HG03521 (cell line): ENCODE measurements around the gene ABCB6.

Experiments used
- ATAC-seq: cut with Tn5 transposase; IDR thresholded peaks from one replicate; pipeline ENCODE4 v1.9.1; 2021; ENCODE audit warnings: mild to moderate bottlenecking, moderate library complexity; ENCODE audit not compliant: unreplicated experiment

The ABCB6 gene

DNA sequence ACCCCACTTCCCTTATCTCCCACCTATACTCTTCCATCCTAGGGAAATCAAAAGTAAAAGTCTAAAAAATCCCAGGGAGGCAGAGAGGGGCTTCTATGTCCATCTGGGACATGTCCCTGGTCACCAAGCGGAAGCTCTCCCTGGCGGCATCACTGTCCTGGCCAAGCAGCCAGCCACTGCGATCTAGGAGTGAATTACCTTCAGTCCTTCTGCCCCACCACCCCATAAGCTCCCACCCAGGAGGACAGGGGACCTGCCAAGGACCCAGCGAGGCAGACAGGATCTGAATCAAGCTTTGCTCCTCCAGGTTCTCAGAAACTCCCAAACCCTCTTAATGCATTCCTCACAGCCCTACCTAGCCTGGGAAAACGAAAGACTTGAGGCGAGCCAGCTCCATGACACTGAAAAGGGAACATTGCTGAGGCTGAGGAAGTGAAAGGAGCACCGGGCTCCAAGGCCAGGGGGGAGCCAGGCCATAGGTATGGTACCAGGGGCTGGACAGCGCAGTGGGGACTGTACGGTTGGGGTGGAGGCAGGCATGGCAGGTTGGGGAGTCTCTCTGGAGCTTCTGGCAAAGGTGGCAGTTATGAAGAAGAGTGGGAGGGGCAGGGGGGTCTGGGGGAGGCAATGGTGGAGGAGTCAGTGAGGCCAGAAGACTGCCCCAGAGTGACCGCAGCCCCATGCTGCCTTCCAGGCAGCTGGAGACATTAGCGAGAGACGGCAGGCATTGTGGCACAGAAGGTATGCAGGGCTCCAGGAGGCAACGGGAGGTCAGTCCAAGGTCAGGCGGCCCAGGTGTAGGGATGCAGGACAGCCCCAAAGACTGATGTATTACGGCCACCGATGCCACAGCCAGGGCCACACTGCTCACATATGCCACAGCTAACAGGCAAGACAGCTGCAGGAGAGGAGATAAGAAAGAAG is 46.3 kb downstream of the ABCB6 start:
- ATAC-seq: no peak

DNA sequence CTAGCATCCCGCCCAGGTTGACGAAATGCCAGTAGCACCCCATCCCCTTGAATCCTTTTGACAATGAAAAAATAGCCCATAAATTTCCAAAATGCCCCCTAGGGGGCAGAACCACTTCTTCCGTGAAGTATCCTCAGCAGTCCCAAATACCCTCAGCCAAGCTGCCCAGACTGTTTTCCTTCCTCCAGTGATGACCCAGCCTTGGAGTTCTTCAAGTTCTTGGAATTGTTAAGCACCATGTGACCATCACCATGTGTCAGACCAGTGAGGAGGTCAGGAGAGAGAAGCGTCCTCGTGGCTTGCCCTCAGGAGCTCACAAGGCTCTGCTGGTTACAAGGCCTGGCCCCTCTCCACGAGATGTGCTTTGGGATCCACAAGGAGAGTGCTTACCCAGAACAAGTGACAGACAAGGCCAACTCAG is 47.5 kb downstream of the ABCB6 start:
- no peak for ATAC-seq

DNA sequence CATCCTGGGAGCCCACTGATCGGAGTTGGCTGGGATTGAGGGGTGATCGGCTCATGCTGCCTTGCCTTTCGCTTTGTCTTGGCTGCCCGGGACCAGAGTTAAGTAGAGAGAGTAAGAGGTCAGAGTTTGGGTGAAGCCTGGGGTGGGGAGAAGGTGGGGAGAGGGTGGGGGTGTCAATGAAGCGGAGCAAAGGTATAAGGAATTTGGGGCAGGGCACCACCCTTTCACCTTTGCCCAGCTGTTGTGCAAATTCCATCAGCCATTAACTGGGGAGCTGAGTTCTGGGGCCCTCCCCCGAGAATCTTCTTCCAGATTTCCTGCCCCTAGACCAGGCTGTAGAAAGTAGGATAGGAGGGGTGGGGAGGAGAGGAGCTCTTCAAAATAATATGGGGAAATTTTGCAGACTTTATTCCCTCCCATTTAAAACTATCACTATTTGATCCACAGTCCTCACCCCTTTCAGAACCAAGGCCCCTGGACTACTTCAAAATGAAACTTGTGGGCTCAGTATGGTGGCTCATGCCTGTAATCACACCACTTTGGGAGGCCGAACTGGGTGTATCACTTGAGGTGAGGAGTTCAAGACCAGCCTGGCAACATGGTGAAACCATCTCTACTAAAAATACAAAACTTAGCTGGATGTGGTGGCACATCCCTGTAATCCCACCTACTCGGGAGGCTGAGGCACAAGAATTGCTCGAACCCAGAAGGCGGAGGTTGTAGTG is 48.7 kb downstream of the ABCB6 start, which contains the start of gene SLC23A3:
TSS of gene SLC23A3 (minus strand) at position 100 of the 725 bp plus-strand sequence. CDS start at position 55, 45 bp downstream.
- no peak for ATAC-seq

DNA sequence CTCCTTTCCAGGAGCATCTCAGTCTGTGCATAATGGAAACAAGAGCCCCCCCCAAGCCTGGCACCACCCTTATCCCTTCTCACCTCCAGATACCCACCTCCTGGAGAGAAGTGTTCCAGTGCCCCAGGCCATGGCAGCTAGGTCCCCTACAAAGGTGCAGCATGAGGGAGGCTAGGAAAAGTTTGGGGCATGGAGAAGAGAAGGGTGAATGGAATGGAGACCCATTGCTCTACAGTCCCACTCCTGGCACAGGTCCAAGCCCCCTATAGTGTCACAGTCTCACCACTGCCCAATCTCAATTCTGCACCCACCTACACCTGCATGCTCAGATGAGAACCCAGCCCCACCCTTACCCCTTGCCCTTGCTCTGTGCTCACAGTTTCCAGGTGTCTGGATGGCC is 49.8 kb downstream of the ABCB6 start:
- no peak for ATAC-seq

DNA sequence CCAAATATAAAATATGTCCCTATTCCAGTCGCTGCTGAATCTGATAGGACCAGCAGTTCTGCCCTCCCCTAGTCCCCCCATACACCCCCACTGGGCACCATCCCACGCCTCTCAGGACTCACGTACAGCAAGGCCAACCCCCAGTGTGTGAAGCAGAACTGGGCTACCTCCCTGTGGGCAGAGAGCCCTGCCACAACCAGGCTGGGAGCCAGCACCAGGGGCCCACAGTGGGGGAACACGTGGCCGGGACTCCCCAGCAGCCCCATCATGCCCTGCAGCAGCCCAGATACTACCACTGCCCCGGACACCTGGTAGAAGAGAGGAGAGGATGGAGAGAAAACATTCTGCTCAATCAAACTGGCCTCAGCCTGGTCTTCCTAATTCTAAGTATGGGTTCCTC is 50.2 kb downstream of the ABCB6 start:
- no peak for ATAC-seq

DNA sequence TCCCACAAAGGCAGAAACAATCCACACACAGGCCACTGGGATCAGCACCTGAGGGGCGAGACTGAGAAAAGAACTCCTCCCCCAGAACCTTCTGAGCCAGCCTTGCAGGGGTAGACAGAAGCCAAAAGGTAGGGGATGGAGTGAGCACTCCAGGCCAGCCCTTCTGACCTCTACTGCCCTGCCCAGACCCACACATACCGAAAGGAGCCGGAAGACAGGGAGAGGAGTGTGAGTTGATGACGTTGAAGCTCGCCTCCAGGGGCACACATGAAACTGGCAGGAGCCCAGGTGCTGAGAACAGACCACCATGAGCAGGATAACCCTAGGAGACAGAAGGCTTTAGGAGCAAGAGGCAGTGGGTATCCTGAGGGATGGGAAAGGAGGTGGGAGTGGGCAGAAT is 50.8 kb downstream of the ABCB6 start:
- ATAC-seq: no peak

DNA sequence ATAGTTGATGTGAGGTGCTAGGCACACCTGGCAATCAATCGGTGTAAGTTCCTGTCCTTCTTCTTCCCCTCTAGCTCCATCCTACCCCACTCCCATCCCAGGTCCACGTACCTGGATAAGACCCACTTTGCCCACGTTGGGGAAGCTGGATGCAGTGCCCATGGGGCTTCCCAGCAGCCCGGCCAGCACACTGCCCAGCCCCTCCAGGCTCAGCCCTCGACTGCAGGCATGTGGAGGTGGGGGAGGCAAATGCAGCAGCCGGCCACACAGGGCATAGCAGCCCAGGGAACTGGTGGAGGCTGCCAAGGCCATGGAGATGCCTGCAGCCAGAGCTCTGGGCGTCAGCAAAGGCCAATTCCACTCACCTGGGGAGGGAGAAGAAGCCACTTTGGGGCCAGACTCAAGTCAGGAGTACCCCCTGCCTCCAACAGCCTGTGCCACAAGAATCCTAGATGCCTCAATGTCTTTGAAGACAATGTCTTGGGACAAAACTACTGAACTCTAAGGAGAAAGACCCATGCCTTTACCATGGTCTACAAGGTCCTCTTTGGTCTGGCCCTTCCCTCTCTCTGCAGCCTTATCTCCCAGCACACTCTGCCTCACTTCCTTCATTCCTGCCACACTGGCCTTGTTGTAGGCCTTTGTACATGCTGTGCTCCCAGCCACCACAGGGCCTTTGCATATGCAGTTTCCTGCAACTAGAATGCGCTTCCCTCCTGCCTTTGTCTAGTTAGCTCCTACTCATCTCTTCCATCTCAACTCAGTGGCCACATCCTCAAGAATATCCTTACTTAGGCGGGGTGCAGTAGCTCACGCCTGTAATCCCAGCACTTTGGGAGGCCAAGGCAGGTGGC is 53.5 kb downstream of the ABCB6 start:
- no peak for ATAC-seq

DNA sequence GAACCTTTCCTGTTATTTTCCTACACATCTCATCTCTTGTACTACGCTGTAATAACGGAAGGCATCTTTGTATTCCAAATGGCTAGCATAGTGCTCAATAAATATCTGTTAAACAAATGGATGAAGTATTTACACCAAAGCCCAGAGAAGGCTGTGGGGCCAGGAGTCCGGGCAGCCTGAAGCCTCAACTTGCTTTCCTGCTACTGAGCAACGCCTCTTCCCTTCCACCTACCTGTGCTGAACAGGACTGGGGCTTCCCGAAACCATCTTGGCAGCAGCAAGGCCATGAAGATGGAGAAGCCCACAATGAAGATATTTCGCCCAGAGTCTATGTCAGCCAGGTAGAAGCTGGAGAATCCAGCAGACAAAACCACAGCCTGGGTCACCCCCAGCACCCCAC is 55.6 kb downstream of the ABCB6 start:
- ATAC-seq: no peak

DNA sequence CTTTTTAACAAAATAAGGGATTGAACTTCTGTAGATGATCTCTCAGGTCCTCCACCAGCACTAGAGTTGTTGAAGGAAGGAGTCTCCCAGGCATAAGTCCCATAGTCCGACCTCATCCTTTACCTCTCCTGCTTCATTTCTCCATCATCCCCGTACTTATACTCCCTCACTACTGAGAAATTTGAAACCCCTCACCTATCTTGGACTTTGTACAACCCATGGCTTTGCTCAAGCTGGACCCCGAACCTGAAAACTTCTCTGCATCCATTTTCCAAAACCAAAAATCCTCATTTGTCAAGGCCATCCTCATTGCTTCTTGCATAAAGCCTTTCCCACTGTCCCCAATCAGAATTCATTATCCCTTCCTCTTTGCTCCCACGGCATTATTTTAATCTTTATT is 57.7 kb downstream of the ABCB6 start:
- ATAC-seq: no peak

DNA sequence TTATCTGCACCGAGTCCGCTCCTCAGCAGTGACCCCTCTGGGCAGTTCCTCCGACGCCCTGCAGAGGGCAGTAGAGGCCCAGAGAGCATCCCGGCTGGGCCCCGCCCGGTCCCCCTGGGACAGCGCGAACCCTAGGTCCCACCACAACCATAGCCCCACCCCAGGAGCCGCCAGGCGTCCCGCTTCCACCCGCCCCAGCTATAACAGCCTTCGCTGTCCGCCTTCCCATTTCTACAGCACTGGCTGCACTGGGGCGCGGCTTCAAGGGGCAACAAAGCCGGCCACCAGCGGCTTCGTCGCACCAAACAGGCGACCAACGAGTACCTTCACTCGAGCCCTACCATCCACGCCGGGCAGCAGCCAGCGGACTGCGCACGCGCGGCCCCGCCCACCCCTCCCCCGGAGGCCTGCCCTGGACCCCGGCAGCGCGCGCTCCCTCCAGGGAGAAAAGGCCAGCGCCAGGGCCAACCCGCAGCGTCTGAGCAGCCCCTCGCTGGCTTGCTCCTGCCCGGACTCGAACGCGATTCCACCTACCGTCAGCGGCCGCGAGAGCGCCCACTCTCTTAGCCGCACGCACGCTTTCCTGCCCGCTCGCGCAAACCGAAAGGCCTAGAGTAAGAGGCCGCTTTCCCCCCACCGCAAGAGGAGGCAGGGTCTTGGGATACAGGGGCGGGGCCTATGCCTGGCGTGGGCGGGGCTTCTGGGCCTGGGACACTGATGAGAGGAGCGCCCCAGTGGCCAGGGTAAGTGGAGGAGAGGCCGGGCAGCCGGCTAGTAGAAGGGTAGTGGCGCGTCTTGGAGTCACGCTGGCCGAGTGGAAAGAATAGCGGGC is 58.4 kb downstream of the ABCB6 start, which contains the start of gene NHEJ1:
TSS of gene NHEJ1 (minus strand) at position 630 of the 832 bp plus-strand sequence. CDS start 2,453 bp downstream, outside the sequence.
- ATAC-seq: peak; percentile 78
